NCI-H446 (cell line): ENCODE data around the gene CALHM4.
A peak's percentile ranks its signal among the peaks of the same experiment; 100 is the strongest.

Experiments
- DNase-seq, 2 experiments: peaks; one replicate each; lab custom pipeline; 2025; lab: John Stamatoyannopoulos, UW

Gene CALHM4, protein sequence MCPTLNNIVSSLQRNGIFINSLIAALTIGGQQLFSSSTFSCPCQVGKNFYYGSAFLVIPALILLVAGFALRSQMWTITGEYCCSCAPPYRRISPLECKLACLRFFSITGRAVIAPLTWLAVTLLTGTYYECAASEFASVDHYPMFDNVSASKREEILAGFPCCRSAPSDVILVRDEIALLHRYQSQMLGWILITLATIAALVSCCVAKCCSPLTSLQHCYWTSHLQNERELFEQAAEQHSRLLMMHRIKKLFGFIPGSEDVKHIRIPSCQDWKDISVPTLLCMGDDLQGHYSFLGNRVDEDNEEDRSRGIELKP

DNA sequence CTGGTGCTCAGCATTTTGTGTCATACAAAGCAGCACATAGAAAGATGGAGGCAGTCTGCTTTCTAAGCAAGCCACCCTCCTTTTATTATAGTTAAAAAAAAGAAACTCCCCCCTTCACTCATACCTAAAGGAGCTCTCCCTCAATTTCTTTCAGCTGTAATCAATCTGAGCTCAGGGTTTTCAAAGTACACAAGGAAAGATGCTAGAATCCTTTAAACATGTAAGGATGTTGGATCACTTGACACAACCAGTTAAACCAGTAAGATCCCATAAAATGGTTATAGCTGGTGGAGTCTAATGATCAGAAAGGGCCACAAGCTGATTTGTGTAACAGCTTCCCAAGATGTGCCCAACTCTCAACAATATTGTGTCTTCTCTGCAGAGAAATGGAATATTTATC is at the start of gene CALHM4:
Gene CALHM4 (plus strand): TSS at position 301 of the 400 bp plus-strand sequence. CDS start 43 bp downstream, at position 344.
- no peak for DNase-seq

DNA sequence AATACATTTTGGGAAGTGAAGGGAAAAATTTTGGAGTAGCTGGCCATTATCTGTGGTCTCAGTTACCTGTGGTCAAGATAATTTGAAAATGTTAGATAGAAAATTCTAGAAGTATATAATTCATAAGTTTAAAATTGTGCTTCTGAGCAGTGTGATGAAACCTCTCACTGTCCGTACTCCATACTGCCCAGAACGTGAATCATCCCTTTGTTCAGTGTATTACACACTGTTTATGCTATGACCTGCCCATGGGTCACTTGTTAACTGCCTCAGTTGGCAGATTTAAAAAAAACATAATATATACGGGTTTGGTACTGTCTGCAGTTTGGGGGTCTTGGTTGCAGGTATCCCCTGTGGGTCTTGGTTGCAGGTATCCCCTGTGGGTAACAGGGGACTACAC is 46.2 kb upstream of the CALHM4 start:
- DNase-seq: no peak

DNA sequence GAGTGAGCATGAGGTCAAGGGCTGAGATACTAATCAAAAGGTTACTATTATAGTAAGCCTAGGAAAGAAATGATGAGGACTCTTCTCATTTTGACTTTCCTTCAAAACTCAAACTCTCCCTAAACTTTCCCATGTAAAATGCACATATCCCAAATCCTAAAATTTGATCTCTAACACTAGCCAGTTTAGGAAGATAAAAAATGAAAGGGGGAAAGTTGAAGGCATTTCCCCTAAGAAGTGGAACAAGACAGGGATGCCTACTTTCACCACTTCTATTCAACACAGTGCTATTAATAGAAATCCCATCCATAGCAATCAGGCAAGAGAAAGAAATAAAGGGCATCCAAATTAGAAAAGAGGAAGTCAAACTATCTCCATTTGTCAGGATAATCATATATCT is 45.0 kb upstream of the CALHM4 start:
- DNase-seq: no peak

DNA sequence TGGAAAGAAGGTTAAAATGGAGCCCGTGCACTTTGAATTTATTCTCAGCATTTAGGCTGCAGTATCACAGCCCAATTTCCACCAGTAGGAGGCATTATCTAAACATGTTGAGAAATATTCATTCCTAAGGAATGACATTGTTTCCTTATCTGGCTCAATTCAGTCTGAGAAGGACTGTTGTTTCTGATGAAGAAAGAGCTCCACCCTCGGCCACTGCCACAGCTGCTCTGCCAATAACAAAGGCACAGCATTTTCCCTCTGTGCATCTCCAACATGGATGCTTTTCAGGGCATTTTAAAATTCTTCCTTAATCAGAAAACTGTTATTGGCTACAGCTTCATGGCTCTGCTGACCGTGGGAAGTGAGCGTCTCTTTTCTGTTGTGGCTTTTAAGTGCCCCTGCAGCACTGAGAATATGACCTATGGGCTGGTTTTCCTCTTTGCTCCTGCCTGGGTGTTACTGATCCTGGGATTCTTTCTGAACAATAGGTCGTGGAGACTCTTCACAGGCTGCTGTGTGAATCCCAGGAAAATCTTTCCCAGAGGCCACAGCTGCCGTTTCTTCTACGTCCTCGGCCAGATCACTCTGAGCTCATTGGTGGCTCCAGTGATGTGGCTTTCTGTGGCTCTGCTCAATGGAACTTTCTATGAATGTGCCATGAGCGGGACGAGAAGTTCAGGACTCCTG is 42.0 kb upstream of the CALHM4 start, which contains the start of gene CALHM5:
Gene CALHM5 (plus strand): TSS at position 216 of the 687 bp plus-strand sequence. CDS start 58 bp downstream, at position 274.
- DNase-seq: no peak

DNA sequence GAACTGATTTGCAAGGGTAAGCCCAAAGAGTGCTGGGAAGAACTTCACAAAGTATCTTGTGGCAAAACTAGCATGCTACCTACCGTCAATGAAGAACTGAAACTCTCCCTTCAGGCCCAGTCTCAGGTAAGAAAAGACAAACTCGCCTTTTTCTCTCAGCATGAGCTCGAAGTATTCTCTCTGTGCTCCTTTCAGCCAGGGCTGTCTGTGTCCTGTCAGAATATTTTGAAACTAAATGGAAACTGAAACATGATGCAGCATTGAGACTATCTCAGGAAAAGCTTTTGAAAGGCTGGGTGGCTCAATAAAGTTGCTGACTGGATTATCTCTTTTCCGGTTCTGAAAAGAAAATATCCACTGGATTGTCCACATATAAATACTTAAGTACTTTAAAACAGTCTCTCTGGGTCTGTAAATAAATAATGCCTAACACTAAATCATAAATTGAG is 41.4 kb upstream of the CALHM4 start:
- no peak for DNase-seq

DNA sequence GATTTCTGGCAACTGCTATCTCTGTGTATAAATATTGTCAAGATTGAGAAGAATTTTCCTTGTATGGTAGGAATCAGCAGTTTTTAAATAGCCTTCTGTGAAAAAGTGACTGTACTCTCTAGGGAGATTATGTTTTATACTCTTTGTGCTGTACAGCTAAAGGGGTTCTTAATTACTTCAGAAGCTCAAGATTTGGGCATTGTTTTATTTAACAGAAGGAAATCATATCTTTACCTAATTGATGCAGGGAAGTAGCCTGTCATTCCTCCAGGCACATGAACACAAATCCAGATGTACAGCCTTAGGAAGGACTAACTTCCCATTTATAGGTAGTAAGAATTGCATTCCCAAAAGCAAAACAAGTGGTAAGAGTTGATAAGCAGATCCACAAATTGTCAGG is 40.8 kb upstream of the CALHM4 start:
- no peak for DNase-seq

DNA sequence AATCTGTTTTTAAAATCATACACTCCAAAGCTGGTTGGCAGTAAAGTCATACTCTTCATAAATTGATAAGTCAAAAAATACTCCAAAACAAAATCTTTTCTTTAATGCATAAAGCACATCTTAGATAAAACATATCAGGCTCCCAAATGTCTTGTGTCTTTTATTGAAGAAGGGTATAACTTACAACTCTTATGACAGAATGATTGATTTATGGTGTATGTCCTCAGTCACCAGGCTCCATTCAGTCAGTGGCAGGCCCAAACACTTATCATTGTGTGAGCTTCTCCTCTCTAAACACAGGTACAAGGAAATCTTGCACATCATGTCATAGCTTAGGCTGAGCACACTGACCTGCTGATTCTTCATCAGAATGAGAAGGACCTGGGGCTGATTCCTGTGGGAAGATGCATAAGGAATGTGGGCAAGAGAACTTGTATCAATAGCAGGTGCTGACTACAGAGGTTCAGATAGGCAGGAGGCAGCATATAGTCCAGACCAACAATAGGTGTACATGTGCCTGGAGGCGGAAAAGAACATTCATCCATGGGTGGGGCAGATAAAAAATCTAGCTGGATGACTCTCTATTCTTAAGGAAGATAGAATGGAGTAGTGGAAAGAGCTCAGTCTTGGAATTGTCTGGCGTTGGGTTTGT is 40.2 kb upstream of the CALHM4 start:
- no peak for DNase-seq

DNA sequence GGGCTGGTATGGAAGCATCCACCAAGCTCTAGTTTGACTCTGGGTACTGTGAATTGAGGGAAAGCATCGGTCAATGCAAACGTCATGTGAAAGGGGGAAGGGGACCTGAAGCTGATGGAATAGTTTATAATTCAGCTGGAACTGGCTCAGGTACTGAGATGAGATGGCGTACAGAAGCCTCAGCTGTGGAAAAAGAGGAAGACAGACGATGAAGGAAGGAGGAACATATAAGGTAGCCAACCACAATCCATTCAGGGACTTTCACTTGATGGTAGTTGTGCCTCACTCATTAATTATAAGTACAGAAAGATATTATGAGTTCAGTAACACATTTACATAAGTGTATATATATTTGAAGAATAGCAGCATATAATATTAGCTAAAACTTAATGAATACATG is 39.4 kb upstream of the CALHM4 start:
- DNase-seq: no peak

DNA sequence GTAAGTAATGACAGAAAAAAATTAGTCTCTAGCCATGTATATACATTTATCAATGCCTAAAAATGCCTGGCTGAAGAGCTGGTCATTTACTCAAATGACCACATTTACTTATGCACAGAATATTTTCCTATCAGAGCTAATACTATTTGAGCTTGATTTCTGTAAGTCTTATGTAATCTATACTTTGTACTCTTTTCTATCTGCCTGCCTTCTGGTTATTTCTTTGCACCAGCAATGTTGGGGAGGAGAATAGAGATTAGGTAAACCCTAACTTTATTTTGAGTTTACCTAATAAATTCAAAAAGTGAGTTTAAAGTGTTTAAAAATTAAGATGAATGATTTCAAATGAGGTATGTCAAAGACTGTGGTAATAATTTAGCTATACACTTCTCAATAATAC is 38.4 kb upstream of the CALHM4 start:
- DNase-seq: no peak

DNA sequence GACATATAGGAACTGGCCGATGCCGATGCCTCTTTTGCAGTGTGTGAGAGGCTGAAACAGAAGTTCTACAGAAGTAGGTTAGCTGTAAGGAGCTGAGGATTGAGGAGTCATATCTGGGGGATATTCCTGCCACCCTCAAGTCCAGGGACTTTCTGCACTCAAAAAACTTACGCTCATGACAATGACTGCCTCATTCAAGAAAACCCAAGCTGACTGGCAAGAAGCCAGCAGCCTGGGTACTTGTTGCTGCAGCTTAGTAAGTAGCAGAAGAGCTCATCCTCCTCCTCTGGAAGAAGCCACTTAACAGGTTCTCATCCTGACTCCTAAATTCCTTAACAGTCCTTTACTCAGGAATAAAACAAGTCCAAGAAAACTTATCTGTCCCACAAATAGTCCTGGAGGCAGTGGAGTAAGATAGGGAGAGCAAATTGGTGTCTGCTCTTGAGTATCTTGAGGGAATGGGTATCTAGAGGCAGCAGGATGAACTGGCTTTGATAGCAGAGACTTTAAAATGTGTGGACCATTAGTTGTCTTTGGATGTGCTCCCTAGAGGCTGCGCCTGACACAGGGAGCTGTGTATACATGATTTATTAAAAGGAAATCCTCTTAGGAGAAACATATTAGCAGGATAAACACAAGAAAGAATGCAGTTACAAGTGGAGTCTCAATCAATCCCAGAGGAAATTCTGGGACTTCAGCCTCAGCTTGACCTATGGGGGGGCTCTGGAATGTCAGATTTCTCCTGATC is 34.8 kb upstream of the CALHM4 start:
- DNase-seq: no peak

DNA sequence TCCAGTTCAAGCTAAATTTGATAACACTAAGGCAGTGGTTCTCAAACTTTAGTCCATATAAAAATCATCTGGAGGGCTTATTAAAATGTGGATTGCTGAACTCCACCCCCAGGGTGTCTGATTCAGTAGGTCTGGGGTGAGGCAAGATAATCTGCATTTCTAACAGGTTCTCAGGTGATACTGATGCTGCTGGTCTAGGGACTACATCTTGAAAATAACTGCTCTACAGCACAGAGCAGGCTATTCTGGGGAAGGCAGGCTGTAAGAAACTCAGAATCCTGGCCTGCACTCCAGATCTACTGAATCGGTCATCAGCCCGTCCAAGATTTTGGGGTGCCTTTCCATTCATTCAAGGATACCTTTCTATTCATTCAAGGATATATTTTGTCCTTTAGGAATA is 30.7 kb upstream of the CALHM4 start:
- no peak for DNase-seq

DNA sequence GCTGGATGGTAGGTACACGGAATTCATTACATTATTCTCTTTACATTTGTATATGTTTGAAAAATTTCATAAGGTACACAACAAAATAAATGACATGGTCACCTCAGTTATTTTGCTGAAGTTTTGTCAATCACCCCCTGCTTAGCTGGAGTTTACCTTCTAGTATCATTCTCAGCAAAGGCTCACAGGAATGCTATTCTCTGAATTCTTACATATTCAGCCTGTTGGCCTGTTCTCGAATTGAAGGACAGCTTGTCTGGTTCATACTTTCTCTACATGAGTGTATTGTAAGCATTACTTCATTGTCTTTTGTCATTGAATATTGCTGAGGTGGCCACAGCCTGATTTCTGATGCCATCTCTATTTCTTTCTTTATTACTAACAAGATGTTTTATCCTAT is 29.3 kb upstream of the CALHM4 start:
- no peak for DNase-seq

DNA sequence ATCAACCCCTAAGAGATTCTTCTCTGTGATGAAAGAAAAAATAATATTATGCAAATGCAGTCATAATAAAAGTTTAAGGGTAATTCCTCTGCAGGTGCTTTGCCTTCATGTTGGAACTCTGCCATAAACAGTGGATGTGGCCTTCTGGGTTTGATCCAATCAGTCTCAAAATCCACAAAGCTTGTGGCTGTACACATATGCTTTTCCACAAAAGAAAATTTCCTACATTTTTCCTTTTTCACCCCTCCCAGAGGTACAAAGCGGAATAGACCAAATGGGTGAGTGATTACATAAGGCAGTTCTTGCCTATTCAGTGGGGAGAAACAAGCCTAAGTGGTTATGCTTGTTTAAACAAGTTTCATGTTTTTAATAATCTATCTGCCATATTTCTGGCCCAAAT is 25.4 kb upstream of the CALHM4 start:
- DNase-seq: no peak

DNA sequence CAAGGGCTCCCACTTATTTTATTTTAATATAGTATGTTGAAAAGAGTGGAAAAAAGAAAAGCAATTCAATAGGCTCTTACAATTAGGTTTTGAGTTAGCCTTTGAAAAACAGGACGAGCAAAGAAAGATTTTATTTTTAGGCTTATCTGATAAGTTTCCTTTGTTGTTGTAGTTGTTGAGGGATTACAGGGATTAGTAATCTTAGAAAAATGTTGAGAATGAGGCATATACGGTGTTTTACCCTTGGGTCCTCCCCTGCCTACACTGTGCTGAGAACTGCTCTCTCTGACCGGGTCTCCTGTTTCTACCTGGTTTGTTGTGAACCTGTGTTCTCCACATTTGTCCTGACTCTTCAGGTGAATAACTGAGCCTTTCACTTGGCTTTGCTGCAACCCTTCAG is 24.8 kb upstream of the CALHM4 start:
- no peak for DNase-seq

DNA sequence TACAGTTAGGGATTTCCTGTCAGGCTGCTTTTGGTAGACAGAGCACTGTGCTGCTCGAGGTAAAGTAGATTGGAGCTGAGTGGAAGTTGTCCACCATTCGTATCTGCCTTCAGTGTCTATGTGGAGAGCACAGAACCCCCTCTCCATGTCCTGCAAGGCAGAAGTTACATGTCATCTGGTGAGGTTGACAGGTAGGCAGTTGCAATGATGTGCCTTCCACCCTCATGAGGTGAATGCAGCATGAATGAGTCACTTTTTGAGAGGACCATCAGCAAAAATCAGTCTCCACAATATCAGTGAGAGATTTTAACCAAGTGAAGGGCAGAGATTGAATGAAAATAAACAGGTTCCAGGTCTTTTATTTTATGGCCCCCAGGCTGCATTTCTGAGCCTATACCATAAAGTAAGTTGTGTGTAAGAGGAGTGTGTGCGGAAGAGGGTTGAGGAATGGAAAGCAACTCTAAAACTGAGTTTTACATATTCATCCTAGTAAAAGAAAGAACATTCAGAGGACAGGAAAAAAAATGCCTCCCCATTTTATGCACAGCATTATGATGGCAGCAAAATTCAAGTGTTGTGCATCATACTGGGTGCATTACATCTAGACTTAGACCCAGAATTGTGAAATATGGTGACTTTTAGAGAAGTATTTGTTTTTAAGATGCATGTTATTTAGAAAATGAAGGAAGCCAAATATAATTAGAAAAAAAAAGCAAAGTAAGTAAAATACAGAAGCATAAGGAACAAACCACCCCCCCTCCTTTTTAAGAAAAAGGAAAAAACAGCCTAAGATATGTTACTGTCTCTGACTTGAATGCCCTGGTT is 23.9 kb upstream of the CALHM4 start:
- no peak for DNase-seq

DNA sequence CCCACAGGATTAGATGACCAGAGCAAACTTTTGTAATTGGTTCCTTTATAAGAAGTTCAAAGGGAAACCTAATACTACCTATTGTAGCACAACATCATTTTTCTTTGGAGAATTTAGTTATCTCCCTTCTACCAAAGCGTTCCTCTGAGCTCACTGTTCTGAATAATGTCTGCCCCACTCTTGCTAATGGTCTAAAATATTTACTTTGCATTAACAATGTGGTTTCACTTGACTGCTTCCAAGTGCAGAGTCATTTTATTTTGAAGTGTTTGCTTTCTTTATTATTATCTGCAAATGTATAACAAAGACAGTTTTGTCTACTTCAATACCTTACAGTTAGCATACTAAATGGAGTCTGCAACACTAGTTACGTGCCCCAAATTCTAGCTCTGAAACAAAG is 23.1 kb upstream of the CALHM4 start:
- DNase-seq: no peak

DNA sequence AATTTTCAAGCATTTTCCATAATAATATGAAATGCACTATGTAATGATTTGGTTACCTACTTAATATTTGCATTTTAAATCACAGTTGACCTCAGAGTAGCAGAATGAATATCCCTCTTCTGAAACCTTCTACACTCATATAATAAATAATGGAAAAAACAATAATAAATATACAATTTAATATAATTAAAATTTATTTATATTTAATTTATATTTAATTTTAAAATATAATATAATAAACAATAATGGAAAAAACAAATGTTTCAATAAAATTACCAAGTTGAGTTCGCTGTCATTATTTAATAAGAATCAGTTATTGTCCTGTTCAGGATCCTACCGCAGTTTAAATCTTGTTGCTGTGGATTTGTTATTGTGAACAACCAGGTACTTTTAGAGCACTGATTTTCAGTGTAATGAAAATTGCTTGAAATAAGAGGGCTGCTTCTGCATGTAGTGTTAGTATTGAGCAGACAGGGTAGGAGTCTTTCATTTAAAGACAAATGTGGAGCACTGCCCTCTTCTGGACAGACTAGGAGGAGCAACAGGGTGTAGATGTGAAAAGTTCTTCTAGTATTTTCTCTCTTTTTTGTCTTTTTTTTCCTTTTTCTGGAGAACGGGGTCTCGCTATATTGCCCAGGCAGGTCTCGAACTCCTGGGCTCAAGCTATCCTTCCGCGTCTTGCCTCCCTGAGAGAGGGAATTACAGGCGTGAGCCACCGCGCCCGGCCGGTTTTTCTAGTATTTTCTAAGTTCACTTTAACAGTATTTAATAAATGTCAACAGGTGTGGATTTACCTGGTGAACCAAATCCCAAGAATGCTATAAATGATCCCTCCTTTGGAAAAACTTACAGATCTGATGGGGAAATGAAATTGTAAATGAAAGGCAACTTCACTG is 21.6 kb upstream of the CALHM4 start:
- DNase-seq: peak in 1 of 2 experiments; percentile 10

DNA sequence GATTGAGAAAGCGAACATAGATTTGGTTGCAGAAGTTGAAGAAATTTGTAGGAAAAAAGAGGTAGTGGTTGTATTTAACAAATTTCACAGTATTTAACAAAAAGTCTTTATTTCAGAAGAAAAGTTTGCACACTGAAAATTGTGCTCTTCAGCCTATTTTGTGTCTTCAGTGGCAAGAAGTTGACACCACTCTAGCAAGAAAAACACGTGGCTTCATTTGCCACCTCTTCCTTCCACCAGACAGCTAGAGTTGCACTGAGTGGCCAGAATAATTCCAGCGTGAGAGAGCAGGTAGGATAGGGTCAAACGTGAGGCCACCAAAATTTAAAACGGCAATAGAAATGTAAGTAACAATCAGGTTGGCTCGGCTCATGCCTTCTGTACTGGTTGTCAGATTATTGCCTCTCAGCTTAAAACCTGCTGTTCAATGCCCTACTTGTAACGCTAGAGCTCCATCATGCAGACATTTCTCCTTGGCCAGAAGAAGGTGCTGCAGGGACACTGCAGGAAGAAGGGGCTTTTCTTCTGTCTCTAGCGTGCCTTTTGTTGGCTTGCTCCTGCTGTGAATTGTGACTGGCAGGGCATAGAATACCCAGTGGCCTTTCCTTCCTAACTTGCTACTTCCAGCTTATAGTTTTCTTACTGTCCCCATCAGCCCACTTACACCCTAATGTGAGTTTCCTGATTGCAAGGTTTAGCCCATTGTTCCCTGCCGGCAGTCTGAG is 20.2 kb upstream of the CALHM4 start:
- no peak for DNase-seq

DNA sequence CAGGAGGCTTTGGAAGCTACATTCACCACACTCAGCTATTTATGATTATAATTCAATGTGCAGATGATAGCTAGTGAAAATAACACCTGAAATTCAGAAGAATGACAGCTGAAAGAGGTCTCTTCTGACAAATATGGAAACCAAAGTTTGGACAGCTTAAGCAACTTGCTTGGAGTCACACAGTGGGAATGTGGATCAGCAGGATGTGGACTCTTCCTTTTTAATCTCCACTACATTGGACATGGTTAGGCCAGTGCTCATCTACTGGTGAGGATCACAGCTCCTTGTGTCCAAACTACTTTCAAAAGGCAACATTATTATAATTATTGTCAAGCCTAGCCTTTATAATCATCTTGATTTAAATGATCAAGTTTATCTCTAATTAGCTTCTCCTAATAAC is 18.4 kb upstream of the CALHM4 start:
- DNase-seq: no peak

DNA sequence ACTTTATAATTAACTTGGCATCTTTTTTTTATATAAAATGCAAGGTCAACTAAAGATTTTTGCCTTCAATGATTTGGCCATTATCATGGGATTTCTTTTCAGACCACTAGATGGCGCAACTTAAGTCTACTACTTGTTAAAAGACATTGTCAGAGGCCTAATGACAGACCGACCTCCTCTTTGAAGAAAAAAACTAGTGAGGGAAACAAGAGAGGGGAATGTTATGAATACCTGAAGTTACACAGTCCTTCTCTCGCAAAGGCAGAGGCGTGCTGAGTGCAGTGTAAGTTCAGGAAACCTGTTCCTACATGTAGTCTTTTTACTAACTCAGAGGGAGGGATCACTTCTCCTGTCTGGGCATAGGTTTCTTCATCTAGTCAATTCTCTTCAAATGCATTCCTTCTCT is 17.3 kb upstream of the CALHM4 start:
- DNase-seq: peak in 1 of 2 experiments; percentile 53
